ENCODE data around the gene NCAPD2. TPM values are rescaled to one million over a fixed set of nuclear protein-coding genes. Genes with fewer than 3 reads are reported as not detected.

Gene NCAPD2
- total RNA-seq, 2 experiments from 2014 or later: 195 to 196 TPM

DNA sequence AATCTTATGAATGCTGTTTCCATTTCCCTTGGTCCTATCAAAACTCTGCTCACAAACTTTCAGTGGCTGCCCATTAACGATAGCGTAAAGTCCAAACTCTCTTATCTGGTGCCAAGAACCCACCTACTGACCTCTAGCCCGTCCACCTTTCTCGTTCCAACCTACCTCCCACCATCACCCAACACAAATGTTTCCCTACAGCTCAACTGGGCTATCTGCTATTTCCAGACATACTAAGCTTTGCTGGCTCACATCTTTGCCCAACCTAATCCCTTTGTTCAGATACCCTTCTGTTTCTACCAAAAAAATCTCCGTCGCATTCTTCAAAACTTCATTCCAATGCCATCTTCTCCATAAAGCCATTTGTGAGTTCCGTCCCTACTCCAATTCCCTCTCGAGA is 81.7 kb downstream of the NCAPD2 start:
- Mint-ChIP-seq H3K36me3 (ENCODE audit: low read depth) (peaks cover 56% of the 10 kb centered on the region), H3K9me3 (no peaks in the 10 kb centered on the region), H3K27ac (peak overlapping the region; percentile 81), H3K4me1 (ENCODE audit: low read depth) (peaks cover 22% of the 10 kb centered on the region), H3K4me3 (no peak overlapping the region), H3K27me3 (no peaks in the 10 kb centered on the region)
- CTCF ChIA-PET: interaction anchor here (1.2 to 2.9 kb wide), 3 partner anchors 11 to 108 kb away, joined by 3 to 9 read pairs (median 4); no protein-coding TSS in a partner anchor
- POLR2A ChIA-PET: interaction anchor here (0.9 to 1.6 kb wide), 4 partner anchors 12 to 40 kb away, joined by 3 to 6 read pairs (median 4); no protein-coding TSS in a partner anchor
- TF ChIP-seq, protein P1, sequence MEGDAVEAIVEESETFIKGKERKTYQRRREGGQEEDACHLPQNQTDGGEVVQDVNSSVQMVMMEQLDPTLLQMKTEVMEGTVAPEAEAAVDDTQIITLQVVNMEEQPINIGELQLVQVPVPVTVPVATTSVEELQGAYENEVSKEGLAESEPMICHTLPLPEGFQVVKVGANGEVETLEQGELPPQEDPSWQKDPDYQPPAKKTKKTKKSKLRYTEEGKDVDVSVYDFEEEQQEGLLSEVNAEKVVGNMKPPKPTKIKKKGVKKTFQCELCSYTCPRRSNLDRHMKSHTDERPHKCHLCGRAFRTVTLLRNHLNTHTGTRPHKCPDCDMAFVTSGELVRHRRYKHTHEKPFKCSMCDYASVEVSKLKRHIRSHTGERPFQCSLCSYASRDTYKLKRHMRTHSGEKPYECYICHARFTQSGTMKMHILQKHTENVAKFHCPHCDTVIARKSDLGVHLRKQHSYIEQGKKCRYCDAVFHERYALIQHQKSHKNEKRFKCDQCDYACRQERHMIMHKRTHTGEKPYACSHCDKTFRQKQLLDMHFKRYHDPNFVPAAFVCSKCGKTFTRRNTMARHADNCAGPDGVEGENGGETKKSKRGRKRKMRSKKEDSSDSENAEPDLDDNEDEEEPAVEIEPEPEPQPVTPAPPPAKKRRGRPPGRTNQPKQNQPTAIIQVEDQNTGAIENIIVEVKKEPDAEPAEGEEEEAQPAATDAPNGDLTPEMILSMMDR (IDR thresholded peaks at IDR 0.05): no peak
- DNase-seq (no peak), ATAC-seq (no peak)
- intact Hi-C loops (cut with micrococcal nuclease): no loop called here

Other genes with a start within 250 kb of the NCAPD2 start
- not detected for gene PLEKHG6, start 183.4 kb upstream of the NCAPD2 start, total RNA-seq
- 10 to 100 TPM; 40.6 TPM for gene TNFRSF1A, start 152.0 kb upstream of the NCAPD2 start, total RNA-seq
- gene SCNN1A, start 118.5 kb upstream of the NCAPD2 start, total RNA-seq: 1 to 10 TPM; 2.3 to 3.8 TPM
- gene LTBR, start 109.9 kb upstream of the NCAPD2 start, total RNA-seq: 1 to 10 TPM; 1.5 to 1.6 TPM
- gene CD27, start 49.1 kb upstream of the NCAPD2 start, total RNA-seq: 100 to 1,000 TPM; 160 to 164 TPM
- 10 to 100 TPM; 23.3 to 28.0 TPM for gene TAPBPL, start 42.1 kb upstream of the NCAPD2 start, total RNA-seq
- gene VAMP1, start 23.4 kb upstream of the NCAPD2 start, total RNA-seq: 10 to 100 TPM; 50.0 to 51.2 TPM
- 100 to 1,000 TPM; 230 to 254 TPM for gene MRPL51, start 840 bp upstream of the NCAPD2 start, total RNA-seq
- gene GAPDH, start 40.4 kb downstream of the NCAPD2 start, total RNA-seq: 1,000 to 10,000 TPM; 9,109 to 9,234 TPM
- gene IFFO1, start 61.9 kb downstream of the NCAPD2 start, total RNA-seq: 1 to 10 TPM; 7.8 to 8.5 TPM
- gene NOP2, start 74.2 kb downstream of the NCAPD2 start, total RNA-seq: 10 to 100 TPM; 87.9 to 89.4 TPM
- gene CHD4, start 113.3 kb downstream of the NCAPD2 start, total RNA-seq: 100 to 1,000 TPM; 273 to 277 TPM
- gene LPAR5, start 141.9 kb downstream of the NCAPD2 start, total RNA-seq: 1 to 10 TPM; 6.6 to 8.1 TPM
- 1 to 10 TPM; 1.3 to 2.0 TPM for gene ACRBP, start 153.3 kb downstream of the NCAPD2 start, total RNA-seq
- 10 to 100 TPM; 16.6 to 16.7 TPM for gene ING4, start 169.0 kb downstream of the NCAPD2 start, total RNA-seq
- gene ZNF384, start 195.3 kb downstream of the NCAPD2 start, total RNA-seq: 10 to 100 TPM; 55.2 to 56.7 TPM
- gene PIANP, start 206.7 kb downstream of the NCAPD2 start, total RNA-seq: not detected
- gene COPS7A, start 229.9 kb downstream of the NCAPD2 start, total RNA-seq: 10 to 100 TPM; 35.9 to 38.8 TPM

Measured in activated CD8-positive, alpha-beta T cell treated with anti-CD3 and anti-CD28 coated beads for 36 hours (primary cell).